Measurements from ENCODE around the gene MACROD2. TPM values are rescaled to one million over a fixed set of nuclear protein-coding genes. Genes with fewer than 3 reads are reported as not detected.

The MACROD2 gene
- polyA plus RNA-seq, 1 donor (not counting 4 experiments of a cell fraction or from before 2014, with no cell fraction given) = 0.71 TPM

GRCh38 chr20:15576411-15576810 is 1581.1 kb downstream of the MACROD2 start:
- dilution Hi-C loops (cut with MboI; ENCODE audit: extremely low pct_ligation_motif_present, low sequenced_read_pairs) = no loop called here

DNA sequence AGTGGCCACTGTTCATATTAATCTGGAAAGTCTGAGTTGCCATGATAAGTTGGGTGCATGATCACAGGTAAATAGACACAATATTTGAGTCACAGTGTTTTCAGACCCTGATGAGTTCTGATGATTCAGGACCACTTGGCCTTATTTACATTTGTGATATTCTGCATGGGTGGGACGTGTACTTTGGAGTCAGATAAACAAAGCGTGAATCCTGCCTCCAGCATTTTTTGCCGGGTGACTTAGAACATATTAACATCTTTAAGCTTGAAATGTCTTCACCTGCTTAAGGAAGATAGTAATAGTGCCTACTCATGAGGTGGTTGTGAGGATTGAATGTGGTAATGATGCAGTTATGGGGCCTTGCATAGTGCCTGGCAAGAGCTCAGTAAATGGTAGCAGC is 1582.8 kb downstream of the MACROD2 start:
- TF ChIP-seq EZH2 (IDR thresholded peaks at IDR 0.05; ENCODE audit: low read length) = no peak
- TF ChIP-seq, protein P1, sequence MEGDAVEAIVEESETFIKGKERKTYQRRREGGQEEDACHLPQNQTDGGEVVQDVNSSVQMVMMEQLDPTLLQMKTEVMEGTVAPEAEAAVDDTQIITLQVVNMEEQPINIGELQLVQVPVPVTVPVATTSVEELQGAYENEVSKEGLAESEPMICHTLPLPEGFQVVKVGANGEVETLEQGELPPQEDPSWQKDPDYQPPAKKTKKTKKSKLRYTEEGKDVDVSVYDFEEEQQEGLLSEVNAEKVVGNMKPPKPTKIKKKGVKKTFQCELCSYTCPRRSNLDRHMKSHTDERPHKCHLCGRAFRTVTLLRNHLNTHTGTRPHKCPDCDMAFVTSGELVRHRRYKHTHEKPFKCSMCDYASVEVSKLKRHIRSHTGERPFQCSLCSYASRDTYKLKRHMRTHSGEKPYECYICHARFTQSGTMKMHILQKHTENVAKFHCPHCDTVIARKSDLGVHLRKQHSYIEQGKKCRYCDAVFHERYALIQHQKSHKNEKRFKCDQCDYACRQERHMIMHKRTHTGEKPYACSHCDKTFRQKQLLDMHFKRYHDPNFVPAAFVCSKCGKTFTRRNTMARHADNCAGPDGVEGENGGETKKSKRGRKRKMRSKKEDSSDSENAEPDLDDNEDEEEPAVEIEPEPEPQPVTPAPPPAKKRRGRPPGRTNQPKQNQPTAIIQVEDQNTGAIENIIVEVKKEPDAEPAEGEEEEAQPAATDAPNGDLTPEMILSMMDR (optimal IDR thresholded peaks at IDR 0.05 in 1 of 3, IDR thresholded peaks at IDR 0.05 in 1 of 3, conservative IDR thresholded peaks at IDR 0.05 in 1 of 3; ENCODE audit: extremely low read depth in 1 of 3, insufficient read depth in 2 of 3, low read length in 3 of 3) = no peak
- Histone ChIP-seq H3K27ac (ENCODE audit: control insufficient read depth, insufficient read depth, low read length) (no peak overlapping the region), H3K9ac (ENCODE audit: control insufficient read depth, extremely low read depth, insufficient read depth, low read length) (no peak overlapping the region), H4K20me1 (ENCODE audit: control insufficient read depth, extremely low read depth, insufficient read depth, low read length) (no peaks in the 10 kb centered on the region), H3K9me1 (ENCODE audit: control insufficient read depth, extremely low read depth, insufficient read depth, low read length) (no peaks in the 10 kb centered on the region), H3K4me2 (ENCODE audit: control insufficient read depth, extremely low read depth, insufficient read depth, low read depth, low read length) (no peak overlapping the region), H2AFZ (ENCODE audit: control insufficient read depth, low read length) (no peak overlapping the region), H3K27me3 (ENCODE audit: control insufficient read depth, extremely low read depth, insufficient read depth, low read length) (no peaks in the 10 kb centered on the region), H3K9me3 (ENCODE audit: control insufficient read depth, low read depth, low read length) (no peaks in the 10 kb centered on the region), H3K36me3 (ENCODE audit: control insufficient read depth in 2 of 2, extremely low read depth in 1 of 2, insufficient read depth in 2 of 2, low read length in 2 of 2) (no peaks in the 10 kb centered on the region), H3K79me2 (ENCODE audit: control insufficient read depth, insufficient read depth, low read length) (no peaks in the 10 kb centered on the region), H3K4me1 (ENCODE audit: control insufficient read depth, extremely low read depth, insufficient read depth, low read length) (no peaks in the 10 kb centered on the region), H3K4me3 (ENCODE audit: control insufficient read depth in 2 of 3, extremely low read depth in 1 of 3, insufficient read depth in 2 of 3, low read depth in 1 of 3, low read length in 3 of 3) (no peak overlapping the region)
- FAIRE-seq (no peak), DNase-seq (ENCODE audit: low read depth, low spot score) (no peak)
- dilution Hi-C loops (cut with MboI; ENCODE audit: extremely low pct_ligation_motif_present, low sequenced_read_pairs) = no loop called here

More at GRCh38 chr20:15576411-15576810, 1581.1 kb downstream of the MACROD2 start:
- Histone ChIP-seq H4K20me1 (ENCODE audit: control insufficient read depth, extremely low read depth, insufficient read depth, low read length) (no peaks in the 10 kb centered on the region), H3K27me3 (ENCODE audit: control insufficient read depth, extremely low read depth, insufficient read depth, low read length) (no peaks in the 10 kb centered on the region), H3K9ac (ENCODE audit: control insufficient read depth, extremely low read depth, insufficient read depth, low read length) (no peak overlapping the region), H3K9me1 (ENCODE audit: control insufficient read depth, extremely low read depth, insufficient read depth, low read length) (no peaks in the 10 kb centered on the region), H3K36me3 (ENCODE audit: control insufficient read depth in 2 of 2, extremely low read depth in 1 of 2, insufficient read depth in 2 of 2, low read length in 2 of 2) (no peaks in the 10 kb centered on the region), H3K4me1 (ENCODE audit: control insufficient read depth, extremely low read depth, insufficient read depth, low read length) (no peaks in the 10 kb centered on the region), H3K27ac (ENCODE audit: control insufficient read depth, insufficient read depth, low read length) (no peak overlapping the region), H3K9me3 (ENCODE audit: control insufficient read depth, low read depth, low read length) (no peaks in the 10 kb centered on the region), H3K4me3 (ENCODE audit: control insufficient read depth in 2 of 3, extremely low read depth in 1 of 3, insufficient read depth in 2 of 3, low read depth in 1 of 3, low read length in 3 of 3) (no peak overlapping the region), H2AFZ (ENCODE audit: control insufficient read depth, low read length) (no peak overlapping the region), H3K4me2 (ENCODE audit: control insufficient read depth, extremely low read depth, insufficient read depth, low read depth, low read length) (no peak overlapping the region), H3K79me2 (ENCODE audit: control insufficient read depth, insufficient read depth, low read length) (no peaks in the 10 kb centered on the region)
- TF ChIP-seq EZH2 (IDR thresholded peaks at IDR 0.05; ENCODE audit: low read length) = no peak
- TF ChIP-seq, protein P1 (optimal IDR thresholded peaks at IDR 0.05 in 1 of 3, IDR thresholded peaks at IDR 0.05 in 1 of 3, conservative IDR thresholded peaks at IDR 0.05 in 1 of 3; ENCODE audit: extremely low read depth in 1 of 3, insufficient read depth in 2 of 3, low read length in 3 of 3) = no peak
- FAIRE-seq (no peak), DNase-seq (ENCODE audit: low read depth, low spot score) (no peak)
